Left ventricle myocardium inferior (tissue), 1 donor: ENCODE data around the gene COL21A1. TPM values are rescaled to one million over a fixed set of nuclear protein-coding genes. Genes with fewer than 3 reads are reported as not detected.

ENCODE experiments used
- DNase-seq: peaks from one replicate; pipeline ENCODE4 v3.0.0-alpha.2; 2020
- H3K27ac ChIP-seq: fragments of 200-600 bp; replicated peaks from 2 replicates; pipeline ENCODE4 v1.8.0; 2021
- H3K27me3 ChIP-seq: fragments of 200-600 bp; 2 replicates; pipeline ENCODE4 v1.8.0; 2021; ENCODE audit warnings: low read depth
- H3K36me3 ChIP-seq: fragments of 200-600 bp; 2 replicates; pipeline ENCODE4 v1.8.0; 2021
- H3K4me1 ChIP-seq: fragments of 200-600 bp; 2 replicates; pipeline ENCODE4 v1.8.0; 2021
- H3K4me3 ChIP-seq: fragments of 200-600 bp; 2 replicates; pipeline ENCODE4 v1.8.0; 2021; ENCODE audit warnings: mild to moderate bottlenecking, moderate library complexity
- H3K9me3 ChIP-seq: fragments of 200-600 bp; replicated peaks from 2 replicates; pipeline ENCODE4 v1.8.0; 2021
- intact Hi-C: fragments of 100-400 bp; cut with micrococcal nuclease; formaldehyde crosslinking; loops from one replicate; pipeline ENCODE4 v1.11.0; 2022
- total RNA-seq: library from RNA; stranded (reverse); fragmentation: NEBNext Ultra II Directional; extraction: Animal tissue kit (Norgen Biotek cat#: 25700); gene quantifications from one replicate; pipeline ENCODE4 v1.2.1, GENCODE V29; 2021
- TF ChIP-seq, protein P1 (sequence below): fragments of 200-600 bp; IDR thresholded peaks from 2 replicates; pipeline ENCODE4 v1.8.0; 2021; ENCODE audit warnings: antibody characterized with exemption, mild to moderate bottlenecking, borderline replicate concordance
- donor health status: DM: no; HTN: yes; CAD: no; lungs with severe emphysema.

The COL21A1 gene
- total RNA-seq, 1 donor from 2014 or later, result 54.3 TPM

DNA sequence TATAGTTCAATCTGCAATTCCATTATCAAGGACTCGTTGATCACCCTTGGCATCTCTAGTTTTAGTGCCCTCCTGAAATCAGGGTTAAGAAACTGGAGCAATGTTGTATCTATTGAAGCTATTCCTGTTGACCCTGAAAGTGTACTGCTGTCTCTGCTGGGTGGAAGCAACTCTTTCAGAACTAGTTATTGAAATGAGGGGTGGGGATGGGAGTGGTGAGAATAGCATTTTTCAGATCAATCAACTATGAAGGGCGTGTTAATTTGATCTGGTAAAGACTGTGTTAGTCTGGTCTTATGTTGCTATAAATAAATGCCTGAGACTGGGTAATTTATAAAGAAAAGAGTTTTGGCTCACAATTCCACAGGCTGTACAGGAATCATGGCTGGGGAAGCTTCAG lies 219.5 kb downstream of the COL21A1 start:
- H3K27me3 ChIP-seq, result no peaks in the 10 kb centered on the region
- H3K9me3 ChIP-seq, result peaks cover 7% of the 10 kb centered on the region
- H3K4me1 ChIP-seq, result no peaks in the 10 kb centered on the region
- no peak overlapping the region for H3K27ac ChIP-seq
- no peak overlapping the region for H3K4me3 ChIP-seq
- intact Hi-C loops, result no loop called here
- TF ChIP-seq, protein P1, sequence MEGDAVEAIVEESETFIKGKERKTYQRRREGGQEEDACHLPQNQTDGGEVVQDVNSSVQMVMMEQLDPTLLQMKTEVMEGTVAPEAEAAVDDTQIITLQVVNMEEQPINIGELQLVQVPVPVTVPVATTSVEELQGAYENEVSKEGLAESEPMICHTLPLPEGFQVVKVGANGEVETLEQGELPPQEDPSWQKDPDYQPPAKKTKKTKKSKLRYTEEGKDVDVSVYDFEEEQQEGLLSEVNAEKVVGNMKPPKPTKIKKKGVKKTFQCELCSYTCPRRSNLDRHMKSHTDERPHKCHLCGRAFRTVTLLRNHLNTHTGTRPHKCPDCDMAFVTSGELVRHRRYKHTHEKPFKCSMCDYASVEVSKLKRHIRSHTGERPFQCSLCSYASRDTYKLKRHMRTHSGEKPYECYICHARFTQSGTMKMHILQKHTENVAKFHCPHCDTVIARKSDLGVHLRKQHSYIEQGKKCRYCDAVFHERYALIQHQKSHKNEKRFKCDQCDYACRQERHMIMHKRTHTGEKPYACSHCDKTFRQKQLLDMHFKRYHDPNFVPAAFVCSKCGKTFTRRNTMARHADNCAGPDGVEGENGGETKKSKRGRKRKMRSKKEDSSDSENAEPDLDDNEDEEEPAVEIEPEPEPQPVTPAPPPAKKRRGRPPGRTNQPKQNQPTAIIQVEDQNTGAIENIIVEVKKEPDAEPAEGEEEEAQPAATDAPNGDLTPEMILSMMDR, result no peak
- no peak for DNase-seq
- no peaks in the 10 kb centered on the region for H3K36me3 ChIP-seq

DNA sequence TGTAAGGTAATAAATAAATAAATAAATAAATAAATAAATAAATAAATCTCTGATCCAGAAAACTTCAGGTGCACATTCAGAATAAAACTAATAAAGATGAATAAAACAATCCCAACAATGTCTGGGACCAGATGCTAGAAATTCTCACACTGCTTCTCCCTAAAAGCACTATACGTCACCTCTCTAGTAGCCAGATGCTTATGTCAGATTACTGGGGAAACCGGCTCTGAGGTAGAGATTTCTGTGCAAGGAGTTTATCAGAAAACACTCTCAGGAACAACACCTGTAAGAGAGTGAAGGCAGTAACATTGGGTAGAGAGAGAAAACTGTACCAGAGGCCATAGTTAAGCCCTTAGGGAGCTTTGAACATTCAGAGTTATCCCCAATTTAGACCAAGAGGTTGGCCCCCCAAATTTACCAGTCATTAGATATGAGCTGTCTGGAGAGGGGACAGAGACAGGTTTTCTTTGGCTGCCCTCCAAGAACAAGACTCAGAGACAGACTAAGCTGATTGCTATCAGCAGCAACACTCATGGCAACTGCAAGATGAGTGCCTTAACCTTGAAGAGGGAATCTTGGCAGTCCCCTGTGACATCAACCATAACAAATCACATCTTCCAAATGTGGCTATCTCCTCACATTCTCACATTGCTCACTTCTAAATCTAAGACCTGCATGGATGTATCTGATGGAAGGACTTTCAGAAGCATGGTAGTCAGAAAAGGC lies 220.8 kb downstream of the COL21A1 start:
- no peaks in the 10 kb centered on the region for H3K4me1 ChIP-seq
- no peak overlapping the region for H3K27ac ChIP-seq
- TF ChIP-seq, protein P1, result no peak
- H3K4me3 ChIP-seq, result no peak overlapping the region
- peaks cover 7% of the 10 kb centered on the region for H3K9me3 ChIP-seq
- no peak for DNase-seq
- H3K27me3 ChIP-seq, result no peaks in the 10 kb centered on the region
- intact Hi-C loops, result no loop called here
- no peaks in the 10 kb centered on the region for H3K36me3 ChIP-seq

DNA sequence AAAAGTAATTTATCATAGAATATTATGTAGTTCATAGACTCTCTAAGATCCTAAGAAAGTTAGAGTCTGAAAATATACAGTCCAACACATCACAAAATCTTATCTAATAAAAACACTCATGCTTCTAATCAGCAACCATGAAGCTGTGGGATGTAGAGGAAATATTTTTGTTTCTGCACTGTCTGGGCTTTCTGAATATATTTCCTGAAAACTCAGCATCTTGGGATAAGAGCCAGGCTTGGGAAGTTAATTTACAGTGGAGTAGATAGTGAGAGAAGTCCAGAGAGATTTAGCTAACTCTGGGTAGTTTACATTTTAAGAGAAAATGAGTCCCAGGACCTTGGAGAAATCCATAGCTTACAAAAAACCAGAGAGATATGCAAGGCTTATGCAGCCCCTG lies 221.6 kb downstream of the COL21A1 start:
- no peak overlapping the region for H3K27ac ChIP-seq
- intact Hi-C loops, result no loop called here
- no peak overlapping the region for H3K4me3 ChIP-seq
- TF ChIP-seq, protein P1, result no peak
- peaks cover 5% of the 10 kb centered on the region for H3K9me3 ChIP-seq
- H3K4me1 ChIP-seq, result no peaks in the 10 kb centered on the region
- no peaks in the 10 kb centered on the region for H3K27me3 ChIP-seq
- H3K36me3 ChIP-seq, result no peaks in the 10 kb centered on the region
- DNase-seq, result no peak

DNA sequence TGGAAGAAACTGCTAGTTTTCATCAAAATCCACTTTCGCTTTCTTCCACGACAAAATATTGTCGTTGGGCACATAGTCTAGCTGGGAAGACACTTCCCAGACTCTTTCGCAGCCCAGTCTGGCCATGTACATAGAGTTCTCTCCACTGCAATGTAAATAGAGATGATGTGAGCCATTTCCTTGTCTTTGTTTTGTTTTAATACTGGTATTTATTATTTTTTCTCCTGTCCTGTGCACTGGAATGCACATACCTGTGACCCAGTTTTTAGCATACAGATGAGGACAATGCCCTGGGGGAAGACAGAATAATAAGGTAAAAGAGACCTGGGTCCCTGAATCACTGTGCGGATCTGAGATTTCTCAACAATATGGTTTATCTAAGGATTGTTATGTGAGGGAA lies 222.4 kb downstream of the COL21A1 start:
- intact Hi-C loops, result no loop called here
- Histone ChIP-seq H3K27me3 (no peaks in the 10 kb centered on the region), H3K36me3 (no peaks in the 10 kb centered on the region), H3K4me1 (no peaks in the 10 kb centered on the region), H3K9me3 (no peaks in the 10 kb centered on the region), H3K4me3 (peak overlapping the region; percentile 41), H3K27ac (no peak overlapping the region)
- DNase-seq, result no peak
- TF ChIP-seq, protein P1, result no peak

DNA sequence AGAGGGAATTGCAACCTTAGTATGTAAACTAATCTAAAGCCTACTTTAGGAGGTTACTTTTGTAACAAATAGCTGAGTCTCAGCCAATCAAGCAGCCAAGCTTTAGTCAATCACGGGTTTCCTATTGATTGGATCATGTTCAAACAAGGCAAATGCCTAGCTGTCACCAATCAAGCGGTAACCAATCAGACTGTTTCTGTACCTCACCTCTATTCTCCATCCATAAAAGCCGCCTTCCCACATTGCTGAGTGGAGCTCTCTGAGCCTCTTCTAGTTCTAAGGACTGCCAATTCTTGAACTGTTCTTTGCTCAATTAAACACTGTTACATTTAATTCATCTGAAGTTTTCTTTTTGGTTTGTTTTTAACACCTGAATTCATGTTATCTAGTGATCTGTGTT lies 223.6 kb downstream of the COL21A1 start:
- no peaks in the 10 kb centered on the region for H3K27me3 ChIP-seq
- TF ChIP-seq, protein P1, result no peak
- no peaks in the 10 kb centered on the region for H3K4me1 ChIP-seq
- H3K36me3 ChIP-seq, result no peaks in the 10 kb centered on the region
- intact Hi-C loops, result no loop called here
- H3K4me3 ChIP-seq, result no peak overlapping the region
- no peak overlapping the region for H3K27ac ChIP-seq
- H3K9me3 ChIP-seq, result no peaks in the 10 kb centered on the region
- DNase-seq, result no peak
